ENCODE results near the gene KRTAP10-6.
"Not testable (repeated sequence)": the region's sequence is repeated elsewhere in the genome, so short reads cannot be mapped to it uniquely, and the experiment has no call there.

KRTAP10-6 gene

GRCh38 chr21:44599264-44600029, 7.1 kb upstream of the KRTAP10-6 start:
- DNase-seq (ENCODE audit: low read depth, low spot score) = no peak

GRCh38 chr21:44598061-44598460, 5.8 kb upstream of the KRTAP10-6 start:
- peak; percentile 74 for DNase-seq (ENCODE audit: low read depth, low spot score)

GRCh38 chr21:44596068-44596725, 3.9 kb upstream of the KRTAP10-6 start:
- no peak for DNase-seq (ENCODE audit: low read depth, low spot score)

GRCh38 chr21:44595524-44595923, 3.2 kb upstream of the KRTAP10-6 start:
- DNase-seq (ENCODE audit: low read depth, low spot score) = no peak

- no peak for DNase-seq (ENCODE audit: low read depth, low spot score)
Observed at GRCh38 chr21:44594406-44594916, 2.2 kb upstream of the KRTAP10-6 start.

GRCh38 chr21:44593598-44594405, 1.5 kb upstream of the KRTAP10-6 start:
- peak; percentile 70 for DNase-seq (ENCODE audit: low read depth, low spot score)

- not testable (repeated sequence) for DNase-seq (ENCODE audit: low read depth, low spot score)
Observed at GRCh38 chr21:44591801-44592130, 539 bp downstream of the KRTAP10-6 start.

- not testable (repeated sequence) for DNase-seq (ENCODE audit: low read depth, low spot score)
Observed at GRCh38 chr21:44590897-44591800, 1.2 kb downstream of the KRTAP10-6 start.

GRCh38 chr21:44590311-44590721, 2.0 kb downstream of the KRTAP10-6 start:
- DNase-seq (ENCODE audit: low read depth, low spot score) = no peak

GRCh38 chr21:44589586-44590305, 2.6 kb downstream of the KRTAP10-6 start:
- no peak for DNase-seq (ENCODE audit: low read depth, low spot score)

- no peak for DNase-seq (ENCODE audit: low read depth, low spot score)
Observed at GRCh38 chr21:44589094-44589493, 3.2 kb downstream of the KRTAP10-6 start.

GRCh38 chr21:44585892-44586291, 6.4 kb downstream of the KRTAP10-6 start:
- no peak for DNase-seq (ENCODE audit: low read depth, low spot score)

GRCh38 chr21:44583800-44584147, 8.5 kb downstream of the KRTAP10-6 start:
- no peak for DNase-seq (ENCODE audit: low read depth, low spot score)

GRCh38 chr21:44583089-44583799, 9.1 kb downstream of the KRTAP10-6 start:
- peak; percentile 63 for DNase-seq (ENCODE audit: low read depth, low spot score)

- no peak for DNase-seq (ENCODE audit: low read depth, low spot score)
Observed at GRCh38 chr21:44582055-44582454, 10.2 kb downstream of the KRTAP10-6 start.

- no peak for DNase-seq (ENCODE audit: low read depth, low spot score)
Observed at GRCh38 chr21:44581158-44581557, 11.1 kb downstream of the KRTAP10-6 start.

GRCh38 chr21:44580231-44580821, 12.0 kb downstream of the KRTAP10-6 start, which contains the start of gene KRTAP10-5:
Gene KRTAP10-5 (minus strand): TSS chr21:44580604. CDS start chr21:44580578, 26 bp downstream.
- DNase-seq (ENCODE audit: low read depth, low spot score) = not testable (repeated sequence)

GRCh38 chr21:44579833-44580144, 12.5 kb downstream of the KRTAP10-6 start:
- no peak for DNase-seq (ENCODE audit: low read depth, low spot score)

- no peak for DNase-seq (ENCODE audit: low read depth, low spot score)
Observed at GRCh38 chr21:44579056-44579832, 13.1 kb downstream of the KRTAP10-6 start.

All from ELF-1 (cell line).